22Rv1 (cell line): ENCODE measurements around the gene MAN2A1.

Source experiments
- ZFX ChIP-seq: fragments of 450-650 bp; IDR thresholded peaks from 2 replicates; pipeline ENCODE4 v1.6.1; 2017; ENCODE audit warnings: antibody characterized with exemption, borderline replicate concordance
- TF ChIP-seq, protein P1 (sequence below): fragments of 450-650 bp; IDR thresholded peaks from 2 replicates; pipeline ENCODE4 v1.5.1; 2017; ENCODE audit warnings: mild to moderate bottlenecking

DNA sequence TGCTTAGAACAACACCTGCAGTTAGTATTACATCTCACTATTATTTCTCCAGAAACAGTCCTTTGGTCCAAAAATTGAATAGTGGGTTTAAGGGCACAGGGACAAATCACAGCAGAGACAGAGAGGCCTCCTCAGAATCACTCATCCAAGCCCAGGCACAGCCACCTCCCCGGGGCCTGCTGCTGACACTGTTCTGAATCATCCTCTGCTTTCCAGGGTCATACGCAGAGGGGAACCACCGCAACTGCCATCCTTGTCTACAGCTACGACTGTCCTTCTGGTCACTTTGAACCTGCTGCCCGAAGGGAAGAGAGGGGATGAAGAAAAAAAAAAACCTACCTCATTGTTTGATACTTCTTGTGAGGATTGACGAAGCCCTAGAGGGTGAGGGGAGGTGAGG, 35.3 kb upstream of the MAN2A1 start:
- TF ChIP-seq, protein P1, sequence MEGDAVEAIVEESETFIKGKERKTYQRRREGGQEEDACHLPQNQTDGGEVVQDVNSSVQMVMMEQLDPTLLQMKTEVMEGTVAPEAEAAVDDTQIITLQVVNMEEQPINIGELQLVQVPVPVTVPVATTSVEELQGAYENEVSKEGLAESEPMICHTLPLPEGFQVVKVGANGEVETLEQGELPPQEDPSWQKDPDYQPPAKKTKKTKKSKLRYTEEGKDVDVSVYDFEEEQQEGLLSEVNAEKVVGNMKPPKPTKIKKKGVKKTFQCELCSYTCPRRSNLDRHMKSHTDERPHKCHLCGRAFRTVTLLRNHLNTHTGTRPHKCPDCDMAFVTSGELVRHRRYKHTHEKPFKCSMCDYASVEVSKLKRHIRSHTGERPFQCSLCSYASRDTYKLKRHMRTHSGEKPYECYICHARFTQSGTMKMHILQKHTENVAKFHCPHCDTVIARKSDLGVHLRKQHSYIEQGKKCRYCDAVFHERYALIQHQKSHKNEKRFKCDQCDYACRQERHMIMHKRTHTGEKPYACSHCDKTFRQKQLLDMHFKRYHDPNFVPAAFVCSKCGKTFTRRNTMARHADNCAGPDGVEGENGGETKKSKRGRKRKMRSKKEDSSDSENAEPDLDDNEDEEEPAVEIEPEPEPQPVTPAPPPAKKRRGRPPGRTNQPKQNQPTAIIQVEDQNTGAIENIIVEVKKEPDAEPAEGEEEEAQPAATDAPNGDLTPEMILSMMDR = no peak
- TF ChIP-seq ZFX = no peak
